GM12873 (cell line): ENCODE data around the gene LRP11.

Experiments
- CTCF ChIP-seq: IDR thresholded peaks from 2 replicates; pipeline ENCODE4 v1.5.1; 2012; ENCODE audit warnings: low read depth, mild to moderate bottlenecking, moderate library complexity, low read length, control low read depth; ENCODE audit not compliant: insufficient read depth; ENCODE audit errors: missing control alignments

The LRP11 gene

DNA sequence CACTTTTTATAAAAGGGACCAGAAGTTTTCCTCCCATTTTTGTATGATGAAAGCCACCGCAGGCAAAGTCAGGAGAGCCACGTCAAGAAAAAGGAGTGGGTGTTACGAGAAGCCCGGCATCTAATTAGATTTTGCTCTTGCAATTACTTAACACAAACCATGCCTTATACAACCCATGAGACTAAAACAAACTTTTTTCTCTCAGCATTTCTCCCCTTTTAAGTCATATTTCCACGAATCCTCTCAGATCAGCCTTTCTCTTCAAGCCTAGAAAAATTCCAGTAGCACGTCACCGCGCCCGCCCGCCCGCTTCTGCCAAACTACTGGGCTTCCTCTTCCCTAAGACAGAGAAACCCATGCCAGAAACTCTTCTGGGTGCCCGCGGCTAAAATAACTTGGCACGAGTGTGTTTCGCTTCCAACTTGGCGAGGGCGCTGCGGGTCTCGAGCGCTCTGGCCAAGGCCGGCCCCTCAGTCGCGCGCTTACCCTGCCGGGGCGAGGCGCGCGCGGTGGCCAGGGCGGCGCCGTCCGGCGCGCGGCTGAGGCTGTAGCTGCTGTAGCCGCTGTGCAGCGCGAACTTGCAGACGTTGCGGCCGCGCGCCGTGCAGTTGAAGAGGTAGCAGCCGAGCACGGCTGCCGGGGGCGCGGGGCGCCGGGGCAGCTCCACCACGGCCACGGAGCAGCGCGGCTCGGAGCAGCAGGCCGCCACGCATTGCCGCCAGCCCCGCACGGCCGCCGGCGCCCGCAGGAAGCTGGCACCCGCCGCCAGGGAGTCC is 1.0 kb downstream of the LRP11 start:
- TF ChIP-seq CTCF = no peak

DNA sequence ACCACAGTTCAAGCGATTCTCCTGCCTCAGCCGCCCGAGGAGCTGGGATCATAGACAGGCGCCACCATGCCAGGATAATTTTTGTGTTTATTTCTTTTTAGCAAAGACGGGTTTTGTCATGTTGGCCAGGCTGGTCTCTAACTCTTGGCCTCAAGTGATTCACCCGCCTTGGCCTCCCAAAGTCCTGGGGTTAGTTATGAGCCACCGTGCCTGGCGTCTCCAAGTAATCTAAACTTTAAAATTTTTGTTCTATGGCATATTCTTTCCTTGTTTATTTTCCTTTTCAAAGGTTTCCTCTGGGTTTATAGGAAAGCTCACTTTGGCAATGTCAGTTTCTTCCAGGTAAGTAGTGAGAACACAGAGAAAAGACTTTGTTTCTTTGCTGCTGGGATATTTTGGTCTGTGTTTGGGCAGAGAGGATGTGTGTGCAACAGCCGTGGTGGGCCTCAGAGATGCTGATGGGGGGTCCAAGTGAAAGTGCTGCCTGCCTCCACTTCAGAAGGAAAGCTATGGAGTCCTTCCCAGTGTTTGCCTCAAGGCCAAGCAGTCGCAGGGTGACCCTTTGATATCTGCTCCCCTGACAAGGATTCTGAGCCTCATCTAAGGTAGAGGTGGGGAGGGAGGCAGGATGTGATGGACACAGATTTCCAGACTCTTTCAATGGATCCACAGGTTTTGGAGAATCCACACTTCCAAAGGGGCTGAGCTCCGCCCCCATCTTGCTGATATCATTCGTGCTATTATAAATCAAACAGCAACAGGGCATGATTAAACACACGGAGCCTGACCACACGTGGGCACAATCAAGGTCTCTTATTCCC is 2.3 kb downstream of the LRP11 start:
- TF ChIP-seq CTCF = no peak

DNA sequence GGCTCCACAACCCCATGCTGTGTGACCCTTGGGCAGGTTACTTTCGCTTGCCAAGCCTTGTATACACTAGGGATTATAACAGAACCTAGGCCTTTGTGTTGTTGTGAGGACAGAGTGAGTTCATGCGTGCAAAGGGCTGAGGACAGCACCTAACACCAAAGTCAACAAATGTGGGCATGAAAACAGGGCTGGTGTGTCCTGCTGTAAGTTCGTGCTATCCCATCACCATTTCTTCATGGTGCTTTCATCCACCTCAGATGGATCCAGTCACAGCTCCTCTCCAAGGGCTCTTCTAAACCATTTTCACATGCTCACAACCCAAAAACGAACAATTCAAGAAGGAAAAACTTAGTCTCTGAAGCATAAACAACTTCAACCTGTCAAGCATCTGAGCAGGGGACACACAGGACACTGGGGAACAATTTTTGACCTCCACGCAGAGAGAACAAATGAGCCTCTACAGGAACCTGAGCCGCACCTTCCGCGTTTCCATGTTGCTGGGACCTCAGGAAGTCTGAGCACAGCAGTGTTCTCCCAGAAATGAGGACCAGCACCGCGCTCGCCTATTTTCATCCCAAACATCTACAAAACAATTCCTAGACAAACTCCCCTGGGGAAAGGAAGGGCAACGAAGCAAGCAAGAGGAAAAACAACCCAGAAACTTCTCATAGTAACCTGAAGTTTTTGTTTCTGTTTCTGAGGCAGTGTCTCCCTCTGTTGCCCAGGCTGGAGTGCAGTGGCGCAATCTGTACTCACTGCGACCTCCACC is 3.1 kb downstream of the LRP11 start:
- no peak for TF ChIP-seq CTCF

- no peak for TF ChIP-seq CTCF
Measured at GRCh38 chr6:149860513-149860833, 3.7 kb downstream of the LRP11 start.

DNA sequence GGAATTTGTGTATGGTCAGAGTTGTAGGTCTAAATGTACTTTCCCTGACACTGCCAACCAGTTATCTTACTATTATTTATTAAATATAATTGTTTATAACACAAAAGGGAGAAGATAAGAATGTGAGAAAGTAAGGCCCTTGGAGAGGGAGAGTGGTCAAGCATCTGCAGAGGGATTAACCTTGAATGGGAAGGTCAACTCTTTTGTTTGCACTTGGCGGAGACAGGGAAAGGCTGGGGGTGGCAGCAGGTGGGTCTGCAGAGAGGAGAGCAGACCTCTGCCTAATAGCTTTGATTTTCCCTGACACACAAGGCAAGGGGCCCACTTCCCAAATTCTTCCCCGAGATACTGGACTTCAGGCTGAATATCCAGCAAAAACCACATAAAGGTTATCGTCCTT is 4.2 kb downstream of the LRP11 start:
- no peak for TF ChIP-seq CTCF

DNA sequence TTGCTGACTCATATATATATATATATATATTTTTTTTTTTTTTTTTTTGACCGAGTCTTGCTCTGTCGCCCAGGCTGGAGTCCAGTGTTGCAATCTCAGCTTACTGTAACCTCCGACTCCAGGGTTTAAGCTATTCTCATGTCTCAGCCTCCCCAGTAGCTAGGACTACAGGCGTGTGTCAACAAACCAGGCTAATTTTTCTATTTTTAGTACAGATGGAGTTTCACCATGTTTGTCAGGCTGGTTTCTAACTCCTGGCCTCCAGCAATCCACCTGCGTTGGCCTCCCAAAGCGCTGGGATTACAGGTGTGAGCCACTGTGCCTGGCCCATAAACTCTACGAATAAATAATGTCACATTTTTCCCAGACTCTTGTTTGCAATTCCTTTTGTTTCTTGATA is 4.8 kb downstream of the LRP11 start:
- no peak for TF ChIP-seq CTCF

- TF ChIP-seq CTCF = no peak
Measured at GRCh38 chr6:149857541-149857940, 6.6 kb downstream of the LRP11 start.
